ENCODE data around the gene ZKSCAN5. TPM values are rescaled to one million over a fixed set of nuclear protein-coding genes. Genes with fewer than 3 reads are reported as not detected.

Gene ZKSCAN5
- total RNA-seq, 1 experiment from 2014 or later, result 10.2 TPM

DNA sequence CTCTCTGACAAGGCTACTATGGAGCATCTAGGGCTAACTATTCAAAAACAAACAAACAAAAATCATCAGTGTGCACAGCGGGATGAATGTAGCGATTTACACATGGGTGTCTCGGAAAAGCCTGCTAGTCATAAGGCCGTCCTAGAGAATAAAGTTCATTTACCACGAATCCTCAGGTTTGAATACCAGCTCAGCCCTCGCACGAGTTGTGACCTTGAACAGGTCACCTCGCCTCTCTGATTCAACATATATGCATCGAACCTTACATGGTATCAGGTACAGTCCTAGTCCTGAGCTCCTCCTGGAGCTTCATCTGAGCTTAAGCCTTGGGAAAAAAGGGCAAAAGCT, 39.1 kb upstream of the ZKSCAN5 start:
- ChIA-PET RAD21 (ENCODE audit: low non-redundant PET in 1 of 2, low total read pairs in 2 of 2, uncharacterized antibody in 2 of 2, unreplicated experiment in 2 of 2) (no interaction called here), POLR2A (no interaction called here), CTCF (no interaction called here)
- H3K9me2 ChIP-seq (ENCODE audit: insufficient read depth), result no peaks in the 10 kb centered on the region
- H2AFZ ChIP-seq (ENCODE audit: low read depth, low read length, poor library complexity, severe bottlenecking), result no peak overlapping the region
- no peaks in the 10 kb centered on the region for H3K27me3 ChIP-seq (ENCODE audit: insufficient read depth, low read length)
- intact Hi-C loops (cut with micrococcal nuclease), result no loop called here
- ATAC-seq (peak; percentile 10), DNase-seq (ENCODE audit: low read depth, low spot score) (no peak)
- H3K79me2 ChIP-seq (ENCODE audit: insufficient read depth, low read length), result peaks cover 62% of the 10 kb centered on the region
- peak overlapping the region; percentile 78 for H3K27ac ChIP-seq (ENCODE audit: low read depth, low read length)
- TF ChIP-seq CBX3 (IDR thresholded peaks at IDR 0.05; ENCODE audit: low read depth), result no peak
- no peak for TF ChIP-seq SRF (IDR thresholded peaks at IDR 0.05; ENCODE audit: low read depth)
- no peak for TF ChIP-seq RAD21 (IDR thresholded peaks at IDR 0.05; ENCODE audit: low read depth)
- TF ChIP-seq, protein P1, sequence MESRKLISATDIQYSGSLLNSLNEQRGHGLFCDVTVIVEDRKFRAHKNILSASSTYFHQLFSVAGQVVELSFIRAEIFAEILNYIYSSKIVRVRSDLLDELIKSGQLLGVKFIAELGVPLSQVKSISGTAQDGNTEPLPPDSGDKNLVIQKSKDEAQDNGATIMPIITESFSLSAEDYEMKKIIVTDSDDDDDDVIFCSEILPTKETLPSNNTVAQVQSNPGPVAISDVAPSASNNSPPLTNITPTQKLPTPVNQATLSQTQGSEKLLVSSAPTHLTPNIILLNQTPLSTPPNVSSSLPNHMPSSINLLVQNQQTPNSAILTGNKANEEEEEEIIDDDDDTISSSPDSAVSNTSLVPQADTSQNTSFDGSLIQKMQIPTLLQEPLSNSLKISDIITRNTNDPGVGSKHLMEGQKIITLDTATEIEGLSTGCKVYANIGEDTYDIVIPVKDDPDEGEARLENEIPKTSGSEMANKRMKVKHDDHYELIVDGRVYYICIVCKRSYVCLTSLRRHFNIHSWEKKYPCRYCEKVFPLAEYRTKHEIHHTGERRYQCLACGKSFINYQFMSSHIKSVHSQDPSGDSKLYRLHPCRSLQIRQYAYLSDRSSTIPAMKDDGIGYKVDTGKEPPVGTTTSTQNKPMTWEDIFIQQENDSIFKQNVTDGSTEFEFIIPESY (IDR thresholded peaks at IDR 0.05; ENCODE audit: extremely low read depth, insufficient replicate concordance, low read length), result no peak
- TF ChIP-seq YY1 (IDR thresholded peaks at IDR 0.05; ENCODE audit: extremely low read depth, insufficient replicate concordance, low read depth, low read length), result no peak
- no peak for TF ChIP-seq TCF7L2 (IDR thresholded peaks at IDR 0.05; ENCODE audit: borderline replicate concordance, extremely low read depth, insufficient read depth, insufficient read length)
- TF ChIP-seq JUND (IDR thresholded peaks at IDR 0.05), result no peak
- TF ChIP-seq FOSL1 (IDR thresholded peaks at IDR 0.05; ENCODE audit: low read depth), result no peak
- TF ChIP-seq ZNF274 (IDR thresholded peaks at IDR 0.05; ENCODE audit: low read depth, low read length), result no peak
- TF ChIP-seq, protein P2, sequence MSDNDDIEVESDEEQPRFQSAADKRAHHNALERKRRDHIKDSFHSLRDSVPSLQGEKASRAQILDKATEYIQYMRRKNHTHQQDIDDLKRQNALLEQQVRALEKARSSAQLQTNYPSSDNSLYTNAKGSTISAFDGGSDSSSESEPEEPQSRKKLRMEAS (IDR thresholded peaks at IDR 0.05), result no peak
- TF ChIP-seq ZFX (IDR thresholded peaks at IDR 0.05), result no peak
- no peak for TF ChIP-seq SP1 (IDR thresholded peaks at IDR 0.05; ENCODE audit: low read depth)
- no peak for TF ChIP-seq EZH2phosphoT487 (IDR thresholded peaks at IDR 0.05; ENCODE audit: borderline replicate concordance)
- no peak for TF ChIP-seq EGR1 (IDR thresholded peaks at IDR 0.05; ENCODE audit: low read depth)
- TSS peak; percentile 65 for BruUV-seq (replicated peaks)
- peaks cover 6 to 15% of the 10 kb centered on the region in 2 experiments; a peak in 2 of 4 replicates for H3K36me3 ChIP-seq (ENCODE audit: control insufficient read depth in 1 of 2, insufficient read depth in 2 of 2, low read length in 2 of 2)
- no peaks in the 10 kb centered on the region for H3K9me3 ChIP-seq (ENCODE audit: control insufficient read depth in 1 of 2, insufficient read depth in 1 of 2, low read depth in 1 of 2, low read length in 2 of 2)
- peak overlapping the region; percentile 78 for H3K4me2 ChIP-seq (ENCODE audit: low read length)
- H3K9ac ChIP-seq (ENCODE audit: low read length), result peak overlapping the region; percentile 99
- peak overlapping the region; percentile 88 to 100 for H3K4me3 ChIP-seq (replicated peaks in 1 of 2; ENCODE audit: low read depth in 1 of 2, low read length in 2 of 2)
- peaks cover 3 to 15% of the 10 kb centered on the region in 2 experiments; a peak in 3 of 4 replicates for H3K4me1 ChIP-seq (ENCODE audit: control insufficient read depth in 1 of 2, insufficient read depth in 2 of 2, low read length in 2 of 2)
- H4K20me1 ChIP-seq (ENCODE audit: insufficient read depth), result no peaks in the 10 kb centered on the region; the same call in 1 of the 2 replicates

Measured in HCT116 (cell line).